ENCODE measurements around the gene ANXA4.

ANXA4 gene
- 6.5 to 14.2 reads per million in 2 donors for total RNA-seq

- DNase-seq: peak; percentile 21 to 60 (median 49)
Observed at GRCh38 chr2:69741575-69742321, at the start of gene ANXA4. ANXA4 (plus strand) TSS chr2:69742134; CDS start chr2:69781566, 39,432 bp downstream.

GRCh38 chr2:69692424-69692823 is 49.5 kb upstream of the ANXA4 start:
- DNase-seq: no peak

GRCh38 chr2:69693059-69693774 is 48.7 kb upstream of the ANXA4 start:
- DNase-seq: peak in 3 of 5 experiments; percentile 12 to 76 (median 64)

- DNase-seq: peak in 3 of 5 experiments; percentile 49 to 89 (median 75)
Observed at GRCh38 chr2:69693775-69694450, 48.0 kb upstream of the ANXA4 start.

GRCh38 chr2:69694894-69695849 is 46.8 kb upstream of the ANXA4 start:
- DNase-seq: peak in 1 of 5 experiments; percentile 24

GRCh38 chr2:69695850-69696216 is 46.1 kb upstream of the ANXA4 start:
- DNase-seq: no peak

GRCh38 chr2:69700381-69700780 is 41.6 kb upstream of the ANXA4 start:
- DNase-seq: no peak

GRCh38 chr2:69701100-69701945 is 40.6 kb upstream of the ANXA4 start:
- no peak for DNase-seq

GRCh38 chr2:69703189-69703588 is 38.7 kb upstream of the ANXA4 start:
- no peak for DNase-seq

GRCh38 chr2:69704446-69704845 is 37.5 kb upstream of the ANXA4 start:
- no peak for DNase-seq

- no peak for DNase-seq
Observed at GRCh38 chr2:69709290-69709689, 32.6 kb upstream of the ANXA4 start.

GRCh38 chr2:69711971-69712370 is 30.0 kb upstream of the ANXA4 start:
- no peak for DNase-seq

GRCh38 chr2:69714024-69714423 is 27.9 kb upstream of the ANXA4 start:
- DNase-seq: no peak

- DNase-seq: peak; percentile 58 to 88 (median 73)
Observed at GRCh38 chr2:69714539-69715220, 27.3 kb upstream of the ANXA4 start.

GRCh38 chr2:69715964-69716363 is 26.0 kb upstream of the ANXA4 start:
- DNase-seq: peak in 1 of 5 experiments; percentile 60

GRCh38 chr2:69716555-69717120 is 25.3 kb upstream of the ANXA4 start:
- no peak for DNase-seq

- no peak for DNase-seq
Observed at GRCh38 chr2:69717186-69717585, 24.7 kb upstream of the ANXA4 start.

- no peak for DNase-seq
Observed at GRCh38 chr2:69717861-69718273, 24.1 kb upstream of the ANXA4 start.

GRCh38 chr2:69718338-69718965 is 23.5 kb upstream of the ANXA4 start:
- no peak for DNase-seq

- no peak for DNase-seq
Observed at GRCh38 chr2:69720404-69720803, 21.5 kb upstream of the ANXA4 start.

Data from T-helper 2 cell (primary cell).